Measurements from ENCODE around the gene FGFBP3.
"Not testable (repeated sequence)": the region's sequence is repeated elsewhere in the genome, so short reads cannot be mapped to it uniquely, and the experiment has no call there.

Gene FGFBP3

GRCh38 chr10:91907033-91907594 is 2.2 kb downstream of the FGFBP3 start:
- in situ Hi-C loops (cut with MboI; ENCODE audit: low sequenced_read_pairs): loop anchor here (25.0 kb wide), 1 partner anchor 520 kb away; no protein-coding TSS in a partner anchor

GRCh38 chr10:91901784-91902677 is 7.3 kb downstream of the FGFBP3 start:
- in situ Hi-C loops (cut with MboI; ENCODE audit: low sequenced_read_pairs): loop anchor here (25.0 kb wide), 1 partner anchor 515 kb away; no protein-coding TSS in a partner anchor

GRCh38 chr10:91897421-91897820 is 11.9 kb downstream of the FGFBP3 start:
- in situ Hi-C loops (cut with MboI; ENCODE audit: low sequenced_read_pairs): no loop called here

- in situ Hi-C loops (cut with MboI; ENCODE audit: low sequenced_read_pairs): no loop called here
Measured at GRCh38 chr10:91896212-91896756, 13.0 kb downstream of the FGFBP3 start.

GRCh38 chr10:91894261-91894685 is 15.0 kb downstream of the FGFBP3 start:
- in situ Hi-C loops (cut with MboI; ENCODE audit: low sequenced_read_pairs): not testable (repeated sequence)

- in situ Hi-C loops (cut with MboI; ENCODE audit: low sequenced_read_pairs): no loop called here
Measured at GRCh38 chr10:91893051-91893450, 16.2 kb downstream of the FGFBP3 start.

GRCh38 chr10:91891125-91892001 is 17.9 kb downstream of the FGFBP3 start:
- in situ Hi-C loops (cut with MboI; ENCODE audit: low sequenced_read_pairs): no loop called here

GRCh38 chr10:91887272-91888076 is 21.8 kb downstream of the FGFBP3 start:
- in situ Hi-C loops (cut with MboI; ENCODE audit: low sequenced_read_pairs): no loop called here

- in situ Hi-C loops (cut with MboI; ENCODE audit: low sequenced_read_pairs): no loop called here
Measured at GRCh38 chr10:91886954-91887271, 22.4 kb downstream of the FGFBP3 start.

GRCh38 chr10:91885362-91886079 is 23.8 kb downstream of the FGFBP3 start:
- in situ Hi-C loops (cut with MboI; ENCODE audit: low sequenced_read_pairs): no loop called here

- in situ Hi-C loops (cut with MboI; ENCODE audit: low sequenced_read_pairs): no loop called here
Measured at GRCh38 chr10:91884536-91884935, 24.8 kb downstream of the FGFBP3 start.

- in situ Hi-C loops (cut with MboI; ENCODE audit: low sequenced_read_pairs): no loop called here
Measured at GRCh38 chr10:91883549-91884444, 25.5 kb downstream of the FGFBP3 start.

- in situ Hi-C loops (cut with MboI; ENCODE audit: low sequenced_read_pairs): no loop called here
Measured at GRCh38 chr10:91880310-91880709, 29.0 kb downstream of the FGFBP3 start.

GRCh38 chr10:91879515-91880170 is 29.6 kb downstream of the FGFBP3 start:
- in situ Hi-C loops (cut with MboI; ENCODE audit: low sequenced_read_pairs): no loop called here

- in situ Hi-C loops (cut with MboI; ENCODE audit: low sequenced_read_pairs): no loop called here
Measured at GRCh38 chr10:91875779-91876178, 33.5 kb downstream of the FGFBP3 start.

GRCh38 chr10:91875156-91875555 is 34.1 kb downstream of the FGFBP3 start:
- in situ Hi-C loops (cut with MboI; ENCODE audit: low sequenced_read_pairs): no loop called here

GRCh38 chr10:91865562-91866081 is 43.7 kb downstream of the FGFBP3 start:
- in situ Hi-C loops (cut with MboI; ENCODE audit: low sequenced_read_pairs): no loop called here

GRCh38 chr10:91864744-91865143 is 44.5 kb downstream of the FGFBP3 start:
- in situ Hi-C loops (cut with MboI; ENCODE audit: low sequenced_read_pairs): no loop called here

Measured in HL-60/S4 (cell line).